Fibroblast of the conjunctiva (primary cell): ENCODE measurements around the gene RYR3.

Experiments
- DNase-seq: peaks from one replicate; pipeline ENCODE4 v3.0.0-alpha.2; 2010; ENCODE audit warnings: low read depth

Gene RYR3

DNA sequence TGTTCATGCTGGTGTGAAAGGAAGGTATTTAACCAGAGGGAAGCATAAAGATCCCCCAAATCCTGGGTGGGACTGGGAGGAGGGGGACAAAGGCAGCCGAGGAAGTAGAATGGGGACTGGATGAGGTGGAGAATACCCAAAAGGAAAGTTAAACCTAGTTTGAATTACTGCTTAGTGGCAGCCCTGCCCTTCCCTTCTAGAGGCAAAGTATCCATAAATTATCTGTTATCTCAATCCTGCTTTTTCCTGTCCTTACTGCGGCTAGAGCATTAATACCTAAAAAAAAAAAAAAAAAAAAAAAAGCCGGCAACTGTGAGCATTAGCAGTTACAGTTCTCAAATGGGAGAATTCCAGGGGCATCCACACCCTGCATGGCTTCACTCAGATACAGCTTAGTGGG lies 139.0 kb downstream of the RYR3 start:
- no peak for DNase-seq

DNA sequence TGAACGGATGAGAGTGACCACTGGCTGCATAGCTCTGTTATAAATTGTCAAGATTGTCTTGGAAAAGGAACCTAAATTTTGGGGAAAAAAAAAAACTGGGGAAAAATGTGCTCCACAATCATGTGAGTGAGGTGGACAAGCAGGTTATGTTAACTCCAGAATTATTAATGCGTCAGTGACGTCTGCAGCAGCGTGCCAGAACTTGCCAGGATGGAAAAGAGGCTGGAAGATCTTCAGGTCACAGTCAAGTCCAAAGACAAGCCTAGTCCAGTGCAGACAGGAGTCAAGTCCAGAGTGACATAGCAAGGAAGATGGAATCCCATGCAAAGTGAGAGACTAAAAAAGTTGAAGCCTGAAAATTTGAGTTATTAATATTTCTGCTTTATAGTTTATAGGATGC lies 140.6 kb downstream of the RYR3 start:
- DNase-seq: no peak

DNA sequence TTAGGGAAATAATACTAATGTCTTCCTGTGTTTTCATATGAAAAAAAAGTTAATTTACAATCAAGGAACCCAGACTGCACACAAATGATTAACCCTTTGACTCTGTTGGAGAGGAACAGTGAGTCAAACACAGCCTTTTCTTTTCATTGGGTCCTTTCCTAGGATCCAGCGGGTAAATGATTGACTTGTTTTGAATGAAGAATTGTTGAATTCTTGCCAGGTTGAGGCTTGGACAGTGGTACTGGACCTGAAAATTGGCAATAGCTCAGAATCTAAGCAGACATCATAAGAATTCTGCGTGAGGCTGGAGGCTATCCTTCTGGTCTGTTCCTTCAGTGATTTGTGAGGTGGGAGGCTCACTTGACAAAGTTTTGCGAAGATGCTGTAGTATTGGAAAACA lies 143.0 kb downstream of the RYR3 start:
- DNase-seq: no peak

DNA sequence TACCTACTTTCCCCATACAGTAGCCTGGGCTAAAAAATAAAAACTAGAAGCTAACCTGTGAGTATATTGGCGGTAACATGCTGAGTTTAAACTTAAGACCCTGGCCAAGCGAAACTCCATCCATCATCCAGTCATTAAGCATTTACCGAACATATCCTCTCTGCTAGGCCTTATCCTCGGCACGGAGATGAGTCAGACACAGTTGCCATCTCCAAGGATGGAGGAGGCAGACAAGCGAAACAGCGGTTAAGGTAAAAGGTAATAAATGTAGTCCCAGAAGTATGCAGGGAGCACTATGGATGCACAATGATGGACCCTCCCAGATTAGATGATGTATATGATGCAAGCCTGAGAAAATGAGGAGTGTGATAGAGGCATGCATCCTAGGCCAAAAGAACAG lies 143.6 kb downstream of the RYR3 start:
- no peak for DNase-seq

DNA sequence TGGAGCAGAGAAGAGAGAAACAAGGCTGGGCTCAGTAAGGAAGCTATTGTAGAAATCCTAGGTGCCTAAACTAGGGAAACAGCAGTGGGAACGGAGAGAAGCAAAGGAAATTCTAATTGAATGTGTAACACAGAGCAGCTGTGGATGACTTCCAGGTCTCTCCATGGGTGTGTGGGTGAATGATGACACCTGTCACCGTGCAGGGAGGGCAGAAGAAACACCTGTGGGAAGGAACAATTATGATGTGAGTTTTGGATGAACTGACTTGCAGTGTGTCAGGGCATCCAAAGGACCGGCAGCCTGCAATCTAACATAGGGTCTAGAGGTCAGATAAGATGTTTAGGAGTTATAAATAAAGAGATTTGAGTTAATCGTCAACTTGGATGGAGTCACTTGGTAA lies 144.2 kb downstream of the RYR3 start:
- DNase-seq: no peak

DNA sequence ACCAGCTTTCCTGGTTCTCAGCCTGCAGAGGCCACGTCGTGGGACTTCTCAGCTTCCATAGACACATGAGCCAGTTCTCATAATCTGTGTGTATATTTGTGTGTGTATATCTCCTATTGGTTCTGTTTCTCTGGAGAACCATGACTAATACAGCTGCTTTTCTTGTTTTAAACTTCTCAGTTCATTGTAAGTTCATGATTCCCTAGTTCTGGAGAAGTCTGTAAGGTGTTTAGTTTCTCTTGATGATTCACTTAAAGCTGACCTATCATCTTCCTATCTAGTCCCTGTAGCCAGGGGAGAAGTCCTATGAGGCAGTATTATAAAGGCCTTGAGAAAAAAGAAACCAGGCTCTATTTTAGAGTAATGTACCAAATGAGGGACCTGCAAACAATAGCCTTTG lies 147.7 kb downstream of the RYR3 start:
- DNase-seq: no peak

DNA sequence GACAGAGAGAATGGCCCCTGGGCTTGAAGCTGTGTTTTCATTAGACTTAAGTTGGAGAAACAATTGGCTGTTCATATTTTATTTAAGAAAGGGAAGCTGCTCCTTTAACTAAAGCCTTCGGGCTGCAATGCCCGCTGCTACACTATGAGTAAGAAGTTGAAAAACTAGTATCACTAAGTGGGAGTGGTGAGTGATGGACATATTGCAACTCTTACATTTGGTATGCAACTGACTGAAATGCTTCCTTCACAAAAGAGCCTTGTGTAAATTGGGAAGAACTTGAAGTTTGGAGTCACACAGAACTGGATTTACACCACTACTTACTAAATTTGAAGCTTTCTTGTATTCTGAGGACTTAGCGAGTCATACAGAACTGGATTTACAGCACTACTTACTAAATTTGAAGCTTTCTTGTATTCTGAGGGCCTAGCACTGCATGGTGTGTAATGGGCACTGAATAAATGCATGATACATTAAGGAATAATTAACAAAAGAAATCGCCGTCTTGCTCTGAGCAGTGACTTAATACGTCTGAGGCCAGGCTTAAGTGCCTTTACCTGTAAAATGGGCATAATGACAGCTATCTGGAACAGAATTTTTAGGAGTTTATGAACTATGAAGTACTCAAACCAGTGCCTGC lies 149.5 kb downstream of the RYR3 start:
- no peak for DNase-seq

DNA sequence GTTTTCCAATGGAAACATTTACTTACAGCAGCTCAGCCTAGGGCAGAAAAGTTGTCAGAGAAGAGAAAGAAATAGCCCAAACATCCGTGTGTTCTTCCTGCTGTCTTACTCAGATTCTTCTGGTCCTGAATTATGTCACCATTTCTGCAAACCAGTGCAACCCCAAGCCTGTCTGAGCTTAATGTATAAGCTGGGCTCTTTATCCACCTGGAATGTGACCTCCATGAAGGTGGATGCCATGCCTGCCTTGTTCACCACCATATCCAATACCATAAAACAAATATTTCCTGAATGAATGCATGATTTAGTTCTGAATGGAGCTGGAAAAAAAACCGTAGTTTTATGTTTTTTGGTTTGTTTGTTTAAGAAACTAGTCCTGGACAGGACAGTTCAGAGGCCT lies 150.9 kb downstream of the RYR3 start:
- DNase-seq: no peak

DNA sequence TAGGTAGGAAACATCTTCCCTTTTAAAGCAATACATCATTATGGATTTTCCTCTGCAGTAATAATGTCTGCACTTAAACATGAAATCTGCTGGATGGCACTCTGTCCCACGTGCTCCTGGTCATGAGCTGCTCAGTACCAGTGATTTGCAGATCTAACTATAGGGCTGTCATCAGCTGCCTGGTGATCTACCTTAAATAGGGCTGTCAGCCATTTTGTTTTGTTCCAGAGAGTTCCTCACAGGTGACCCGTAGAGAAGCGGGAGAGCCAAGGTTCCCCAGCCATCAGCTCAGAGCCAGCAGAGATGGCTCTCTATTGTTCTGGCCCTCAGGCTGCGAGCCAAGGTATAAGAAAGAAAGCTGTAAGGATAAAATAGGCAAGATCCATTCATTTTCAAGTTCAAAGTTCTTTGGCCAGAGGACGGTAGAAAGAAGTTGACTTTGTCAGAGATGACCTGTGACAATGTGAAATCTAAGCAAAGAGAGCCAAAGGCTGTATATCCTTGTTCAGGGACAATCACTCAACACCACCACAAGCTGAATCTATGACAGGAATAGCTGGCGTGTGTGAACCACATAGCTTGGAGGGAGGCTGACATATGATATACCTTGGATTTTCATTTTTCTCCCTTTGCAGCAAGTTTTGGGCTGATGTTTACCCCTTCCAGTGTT lies 156.5 kb downstream of the RYR3 start:
- DNase-seq: no peak

DNA sequence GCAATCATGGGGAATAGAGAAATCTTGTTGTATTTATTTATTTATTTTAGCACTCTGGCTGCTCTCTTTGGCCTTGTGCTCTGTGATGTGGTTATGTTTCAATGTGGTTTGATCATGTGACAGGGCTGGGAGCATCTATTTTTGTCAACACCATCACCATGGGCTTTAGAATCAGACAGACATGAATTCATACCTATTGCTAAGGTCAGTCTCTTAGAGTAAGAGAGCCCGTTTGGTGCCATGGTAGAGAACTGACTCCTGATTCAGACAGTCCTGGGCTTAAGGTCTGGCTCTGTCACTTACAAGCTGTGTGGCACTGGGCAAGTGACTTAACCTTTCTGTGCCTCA lies 157.0 kb downstream of the RYR3 start:
- no peak for DNase-seq

DNA sequence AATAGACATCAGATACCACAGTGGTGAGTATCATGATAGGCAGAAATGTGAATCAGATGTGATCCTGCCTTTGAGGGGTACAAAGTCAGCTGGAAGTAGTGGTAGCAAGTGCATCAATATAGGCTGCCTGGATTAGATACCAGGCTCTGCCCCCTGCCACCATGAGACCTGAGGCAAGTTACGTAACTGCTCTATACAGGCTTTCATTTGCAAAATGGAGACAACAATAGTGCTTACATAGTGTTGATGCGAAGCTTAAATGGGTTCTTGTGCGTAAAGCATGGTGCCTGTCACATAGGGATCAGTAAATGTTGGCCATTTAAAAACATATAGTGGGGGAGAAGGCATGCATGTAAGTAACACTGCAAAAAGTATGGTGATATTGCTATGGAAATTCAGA lies 158.0 kb downstream of the RYR3 start:
- no peak for DNase-seq

DNA sequence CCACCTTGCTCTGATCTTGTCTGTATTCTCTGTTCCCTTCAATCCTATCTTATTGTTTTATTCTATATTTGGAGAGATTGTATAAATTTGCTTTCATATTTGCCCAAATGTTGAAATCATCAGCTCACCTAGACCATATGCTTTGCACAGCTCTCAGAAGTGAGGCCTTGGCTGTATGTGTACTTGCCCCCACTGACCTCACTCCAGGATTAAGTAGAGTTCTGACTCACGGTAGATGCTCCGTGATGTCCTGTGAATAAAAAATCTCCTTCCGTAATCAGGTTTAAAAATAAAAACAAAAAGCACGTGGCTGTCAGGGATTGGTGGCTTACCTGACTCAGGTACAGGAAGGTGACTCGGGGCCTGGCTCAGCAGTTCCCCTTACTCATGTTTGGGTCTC lies 162.2 kb downstream of the RYR3 start:
- no peak for DNase-seq

DNA sequence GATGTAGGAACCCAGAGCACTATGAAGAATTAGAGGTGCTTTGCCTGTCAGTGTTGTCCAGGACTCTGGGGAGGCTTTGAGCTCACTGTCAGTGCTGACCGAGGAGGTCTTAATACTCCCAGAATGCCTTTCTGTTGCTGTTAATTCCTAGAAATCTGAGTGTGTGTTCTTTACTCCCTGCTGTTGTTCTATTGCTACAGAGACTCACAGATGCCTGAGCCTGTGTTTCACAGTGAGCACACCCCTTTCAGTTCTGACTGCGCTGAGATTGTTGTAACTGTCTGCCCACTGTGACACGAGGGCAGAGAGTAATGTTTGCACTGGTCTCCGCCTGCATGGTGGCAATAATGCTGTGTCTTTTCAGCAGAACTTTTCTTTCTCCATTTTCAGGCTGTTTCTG lies 162.9 kb downstream of the RYR3 start:
- DNase-seq: no peak

DNA sequence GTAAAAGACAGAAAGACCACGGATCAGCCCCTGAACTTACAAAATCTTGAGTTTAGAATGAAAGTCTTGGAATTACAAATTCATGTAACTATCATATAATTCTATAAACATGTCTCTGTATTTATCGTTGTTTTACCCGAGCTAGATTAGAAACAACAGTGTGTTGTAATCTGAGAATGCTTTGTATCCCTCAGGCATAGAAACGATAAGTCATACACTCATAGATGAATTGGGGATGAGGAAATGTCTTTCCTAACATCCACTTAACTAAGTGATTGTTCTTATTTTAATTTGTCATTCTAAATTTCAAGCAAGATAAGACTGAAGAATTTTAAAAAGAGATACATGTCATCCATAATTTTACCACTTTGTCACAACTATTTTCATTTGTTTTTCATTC lies 165.3 kb downstream of the RYR3 start:
- no peak for DNase-seq

DNA sequence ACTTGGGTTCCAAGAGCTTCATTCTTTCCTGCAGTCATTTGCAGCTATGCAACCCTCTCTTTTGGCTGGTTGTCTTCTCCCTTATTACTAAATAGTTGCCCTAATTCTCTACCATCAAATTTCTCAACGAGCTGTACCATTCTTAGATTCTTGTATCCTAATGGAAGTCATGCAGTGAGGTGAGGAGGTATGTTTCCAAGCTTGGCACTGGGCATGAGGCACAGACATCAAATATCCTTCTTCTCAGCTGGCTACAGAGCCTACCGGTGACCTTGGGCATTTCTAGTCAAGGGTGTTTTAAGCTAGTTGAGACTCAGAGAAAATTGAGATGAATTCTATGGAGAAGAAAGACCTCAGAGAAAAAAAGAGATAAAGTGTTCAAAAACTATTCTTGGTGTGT lies 166.1 kb downstream of the RYR3 start:
- DNase-seq: no peak

DNA sequence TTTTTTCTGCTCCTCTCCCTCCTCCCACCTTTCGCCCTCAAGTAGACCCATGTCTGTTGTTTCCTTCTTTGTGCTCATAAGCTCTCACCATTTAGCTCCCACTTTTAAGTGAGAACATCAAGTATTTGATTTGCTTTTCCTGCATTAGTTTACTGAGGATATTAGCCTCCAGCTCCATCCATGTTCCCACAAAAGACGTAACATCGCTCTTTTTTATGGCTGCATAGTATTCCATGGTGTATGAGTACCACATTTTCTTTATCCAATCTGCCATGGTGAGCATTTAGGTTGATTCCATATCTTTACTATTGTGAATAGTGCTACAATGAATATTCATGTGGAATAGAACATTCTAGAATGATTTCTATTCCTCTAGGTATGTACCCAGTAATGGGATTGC lies 178.6 kb downstream of the RYR3 start:
- DNase-seq: no peak

DNA sequence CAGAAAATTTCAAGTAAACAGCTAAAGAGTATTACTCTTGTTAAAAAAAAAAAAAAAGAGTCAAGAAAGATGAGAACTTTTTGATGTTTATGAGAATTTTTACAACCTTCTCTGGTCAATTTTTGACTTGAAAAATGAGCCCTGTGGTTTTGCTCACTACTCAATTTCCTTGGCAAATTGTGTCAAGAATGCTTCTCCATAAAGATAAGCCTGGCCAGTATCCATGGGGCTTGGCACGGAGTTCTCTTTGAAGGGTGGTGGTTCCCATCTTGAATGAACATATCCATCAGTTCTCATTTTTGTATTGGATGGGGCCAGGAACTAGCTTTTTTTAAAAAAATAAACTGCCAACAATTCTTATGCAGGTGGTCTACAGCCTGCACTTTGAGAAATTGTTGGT lies 179.9 kb downstream of the RYR3 start:
- DNase-seq: no peak

DNA sequence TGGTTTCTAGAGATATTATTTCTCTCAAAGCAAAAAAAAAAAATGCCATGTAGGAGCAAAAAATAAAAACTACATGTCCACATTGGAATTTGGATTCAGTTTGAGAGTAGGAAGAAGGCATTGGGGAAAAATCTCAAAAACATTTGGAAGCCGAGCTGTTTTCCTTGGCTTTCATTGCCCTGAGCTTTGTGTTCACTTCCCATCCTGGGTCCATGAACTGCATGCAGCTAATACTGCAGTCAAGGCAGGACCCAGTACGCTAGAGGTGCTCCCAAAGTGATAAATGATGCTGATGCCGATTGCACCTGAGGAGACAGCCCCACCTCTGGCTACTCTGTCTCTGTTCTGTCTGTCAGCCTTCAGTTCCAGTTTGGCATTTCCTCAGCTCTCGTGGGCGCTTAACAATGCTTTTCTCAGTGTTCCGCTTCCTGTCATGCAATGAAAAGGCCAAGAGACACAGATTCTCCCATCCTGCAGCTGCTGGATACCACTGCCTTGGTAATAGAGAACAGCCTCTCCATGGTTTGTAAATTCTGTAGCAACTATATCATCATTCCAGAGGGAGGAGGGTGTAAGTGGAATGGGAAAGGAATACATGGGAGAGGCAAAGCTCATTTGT lies 181.8 kb downstream of the RYR3 start:
- no peak for DNase-seq

DNA sequence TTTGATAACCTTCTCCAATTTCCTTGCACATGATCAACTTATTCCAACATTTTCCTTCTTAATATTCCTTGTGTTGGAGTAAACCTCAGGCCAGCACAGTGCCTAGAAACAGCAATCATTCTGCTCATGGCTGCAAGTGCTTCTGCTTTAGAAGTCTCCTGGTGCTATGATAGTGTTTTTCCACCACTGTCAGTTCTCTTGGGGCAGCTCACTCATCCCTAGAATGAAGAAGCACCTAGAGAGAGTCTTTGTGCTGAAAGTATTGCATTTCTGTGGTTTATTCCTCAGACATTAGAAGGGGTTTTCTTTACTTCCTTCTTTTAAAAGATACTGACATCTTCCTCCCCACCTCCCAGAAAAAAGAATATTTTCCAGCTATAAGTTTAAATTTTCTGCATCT lies 183.5 kb downstream of the RYR3 start:
- DNase-seq: no peak

DNA sequence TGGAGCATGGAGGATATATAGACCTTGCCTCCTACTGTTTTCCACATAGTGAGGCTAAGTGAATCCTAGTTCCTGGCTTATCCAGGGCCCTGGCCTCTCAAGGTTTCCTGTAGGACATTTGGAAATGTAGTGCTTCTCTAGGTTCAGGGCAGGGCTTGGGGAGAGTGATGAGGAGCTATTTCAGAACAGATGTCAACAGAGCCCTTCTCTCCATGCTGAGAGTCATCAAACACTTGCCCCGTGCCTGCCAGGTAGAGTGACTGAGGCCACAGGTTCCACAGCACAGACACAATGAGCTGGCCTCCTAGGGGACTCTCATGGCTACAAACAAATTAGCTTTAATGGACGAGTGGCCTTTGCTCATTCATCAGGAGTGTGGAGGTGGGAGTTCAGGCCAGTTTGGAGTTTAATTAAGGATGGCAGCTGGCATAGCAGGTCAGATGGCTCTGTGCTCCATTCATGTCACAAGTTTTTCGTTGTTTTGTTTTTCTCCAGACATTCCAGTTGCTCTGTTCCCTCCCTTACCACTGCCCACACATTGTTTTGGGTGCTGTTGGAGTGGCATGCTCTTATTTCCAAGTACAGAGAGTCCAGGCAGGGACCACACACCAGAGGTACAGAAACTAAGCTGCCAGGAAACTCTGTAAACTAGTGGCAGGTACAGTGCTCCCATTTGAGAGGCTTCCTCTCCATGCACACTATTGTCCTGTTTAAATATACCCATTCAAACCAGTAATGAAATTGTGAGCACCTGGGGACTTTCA lies 189.8 kb downstream of the RYR3 start:
- no peak for DNase-seq

DNA sequence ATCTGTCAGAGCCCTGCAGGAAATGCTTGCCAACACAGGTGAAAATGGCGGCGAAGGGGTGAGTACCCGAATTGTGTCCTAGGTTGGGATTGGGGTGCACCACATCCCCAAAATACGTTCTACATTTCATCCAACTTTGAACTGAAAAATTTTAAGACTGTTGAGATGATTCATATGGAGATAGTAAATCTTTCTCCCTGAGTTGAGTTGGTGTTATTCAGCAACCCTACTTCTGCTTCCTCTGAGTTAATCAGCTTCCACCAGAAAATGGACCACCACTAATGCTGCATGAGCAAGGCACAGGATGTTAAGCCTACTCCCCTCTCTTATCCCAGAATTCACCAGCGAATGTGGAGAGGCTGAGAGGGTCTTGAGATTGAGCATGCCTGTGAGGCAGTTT lies 192.9 kb downstream of the RYR3 start:
- no peak for DNase-seq

DNA sequence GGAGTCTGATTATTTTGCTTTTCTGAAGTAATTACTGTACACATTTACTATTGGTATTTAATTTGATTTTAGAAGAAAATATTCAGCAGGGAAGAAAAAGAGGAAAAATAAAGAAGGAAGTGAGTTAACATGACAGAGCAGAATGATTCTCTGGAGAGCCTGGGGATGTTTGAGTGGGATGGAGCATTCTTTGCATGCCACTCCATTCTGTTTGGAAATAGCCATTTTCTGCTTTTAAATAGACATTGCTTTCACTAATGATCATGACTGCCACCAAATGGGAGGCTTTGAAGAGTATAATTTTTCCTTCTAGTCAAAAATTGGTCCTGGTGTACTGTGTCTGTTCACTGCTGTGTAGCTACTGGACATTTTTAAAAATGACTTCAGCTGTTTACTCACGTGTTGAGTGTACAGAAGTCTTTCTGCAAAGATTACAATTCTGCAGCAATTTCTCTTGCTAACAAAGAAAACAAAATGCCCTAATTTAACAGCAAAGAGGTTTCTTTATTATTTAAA lies 196.1 kb downstream of the RYR3 start:
- no peak for DNase-seq

DNA sequence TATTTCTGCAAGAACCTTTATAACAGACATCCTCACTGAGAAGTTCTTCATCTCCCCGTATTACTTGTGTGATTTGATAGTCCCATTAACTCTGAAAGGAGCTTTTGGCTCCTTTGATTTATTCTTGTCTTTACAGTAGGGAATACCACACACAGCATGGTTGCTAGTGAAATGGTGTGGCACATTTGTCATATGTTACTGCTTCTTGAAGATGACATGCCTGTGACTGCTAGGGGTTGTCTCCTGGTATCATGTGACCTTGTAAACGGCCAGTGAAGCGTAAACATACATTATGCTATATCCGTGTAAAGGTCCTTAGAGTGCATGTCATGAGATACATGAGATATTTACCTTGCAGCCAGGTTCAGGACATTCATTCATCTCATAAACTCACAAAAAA lies 197.9 kb downstream of the RYR3 start:
- DNase-seq: no peak
